GM13976 (cell line): Measurements from ENCODE around the gene MEIS2.

Experiments
- DNase-seq: peaks from one replicate; pipeline ENCODE4 v3.0.0; 2012; ENCODE audit warnings: low spot score
- in situ Hi-C: fragments of 300-500 bp; cut with MboI; formaldehyde crosslinking; loops from one replicate; pipeline ENCODE4 v1.12.0; 2022; ENCODE audit warnings: low sequenced_read_pairs, mixed read lengths, inconsistent platforms; ENCODE audit not compliant: unreplicated experiment
- TF ChIP-seq, protein P1 (sequence below): IDR thresholded peaks from 2 replicates; pipeline ENCODE4 v1.5.1; 2012; ENCODE audit warnings: borderline replicate concordance, mild to moderate bottlenecking; ENCODE audit not compliant: insufficient read depth; ENCODE audit errors: extremely low read depth, missing control alignments, control extremely low read depth

The MEIS2 gene

DNA sequence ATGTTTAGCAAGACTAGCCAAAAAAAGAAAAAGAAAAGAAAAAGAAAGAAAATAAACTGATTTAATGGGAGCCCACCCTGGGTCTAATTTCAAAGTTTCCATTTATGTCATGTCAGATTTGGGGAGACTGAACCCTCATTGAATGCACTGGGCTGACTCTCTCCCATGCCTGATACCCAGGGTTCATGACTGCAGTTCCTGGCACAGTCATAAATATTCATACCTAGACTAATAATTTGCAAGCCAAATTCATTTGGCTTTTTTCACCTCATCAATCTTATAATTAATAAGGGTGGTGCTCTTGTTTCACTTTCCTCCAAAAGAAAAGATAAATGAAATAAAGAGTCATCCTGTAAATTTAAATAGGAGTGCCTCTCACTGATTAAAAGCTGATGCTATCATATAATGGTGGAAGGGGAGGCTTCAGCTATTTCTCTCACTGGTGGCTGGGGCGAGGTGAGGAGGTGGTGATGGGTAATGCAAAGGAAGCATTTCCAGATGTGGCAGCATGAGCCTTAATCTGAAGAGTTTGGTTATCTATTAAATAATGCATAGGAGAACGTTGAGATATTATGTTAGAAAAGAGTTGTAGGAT, 224.5 kb downstream of the MEIS2 start:
- no peak for DNase-seq
- TF ChIP-seq, protein P1, sequence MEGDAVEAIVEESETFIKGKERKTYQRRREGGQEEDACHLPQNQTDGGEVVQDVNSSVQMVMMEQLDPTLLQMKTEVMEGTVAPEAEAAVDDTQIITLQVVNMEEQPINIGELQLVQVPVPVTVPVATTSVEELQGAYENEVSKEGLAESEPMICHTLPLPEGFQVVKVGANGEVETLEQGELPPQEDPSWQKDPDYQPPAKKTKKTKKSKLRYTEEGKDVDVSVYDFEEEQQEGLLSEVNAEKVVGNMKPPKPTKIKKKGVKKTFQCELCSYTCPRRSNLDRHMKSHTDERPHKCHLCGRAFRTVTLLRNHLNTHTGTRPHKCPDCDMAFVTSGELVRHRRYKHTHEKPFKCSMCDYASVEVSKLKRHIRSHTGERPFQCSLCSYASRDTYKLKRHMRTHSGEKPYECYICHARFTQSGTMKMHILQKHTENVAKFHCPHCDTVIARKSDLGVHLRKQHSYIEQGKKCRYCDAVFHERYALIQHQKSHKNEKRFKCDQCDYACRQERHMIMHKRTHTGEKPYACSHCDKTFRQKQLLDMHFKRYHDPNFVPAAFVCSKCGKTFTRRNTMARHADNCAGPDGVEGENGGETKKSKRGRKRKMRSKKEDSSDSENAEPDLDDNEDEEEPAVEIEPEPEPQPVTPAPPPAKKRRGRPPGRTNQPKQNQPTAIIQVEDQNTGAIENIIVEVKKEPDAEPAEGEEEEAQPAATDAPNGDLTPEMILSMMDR, result no peak
- in situ Hi-C loops, result loop anchor here (25.0 kb wide), 1 partner anchor 1011 kb away; no protein-coding TSS in a partner anchor

DNA sequence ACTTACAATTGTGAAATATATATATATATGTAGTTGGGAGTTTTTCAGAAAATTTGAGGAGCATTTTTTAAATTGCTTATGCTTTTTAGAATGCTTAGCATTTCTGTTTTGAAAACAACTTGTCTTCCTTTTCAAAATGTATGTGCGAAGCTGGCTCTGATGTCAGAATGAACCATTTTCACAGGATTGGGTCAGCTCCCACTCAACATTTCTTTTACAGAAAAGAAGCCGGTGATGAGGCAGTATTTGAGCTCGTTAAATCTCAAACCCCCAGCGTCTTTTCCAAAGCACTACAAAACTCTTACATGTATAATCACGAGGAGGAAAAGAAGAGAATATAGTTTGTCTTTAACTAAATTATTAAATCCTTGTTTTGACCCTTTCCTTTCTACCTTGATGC, 225.4 kb downstream of the MEIS2 start:
- DNase-seq, result no peak
- TF ChIP-seq, protein P1, result no peak
- in situ Hi-C loops, result loop anchor here (25.0 kb wide), 1 partner anchor 1012 kb away; no protein-coding TSS in a partner anchor

DNA sequence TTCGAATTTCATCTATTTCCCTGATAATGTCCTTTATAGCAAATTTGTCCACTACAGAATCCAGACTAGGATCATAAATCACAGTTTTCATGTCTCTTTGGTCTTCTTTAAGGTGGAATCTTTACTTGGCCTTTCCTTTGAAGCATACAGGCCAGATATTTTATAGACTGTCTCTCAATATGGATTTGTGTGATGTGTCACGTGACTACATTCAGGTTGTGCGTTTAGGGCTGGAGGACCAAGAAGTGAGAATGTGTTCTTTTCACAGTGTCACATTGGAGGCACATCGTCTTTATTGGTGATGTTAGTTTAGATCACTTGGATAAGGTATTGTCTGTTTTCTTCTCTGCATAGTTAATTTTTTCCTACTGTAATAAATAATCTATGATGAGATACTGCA, 232.9 kb downstream of the MEIS2 start:
- in situ Hi-C loops, result no loop called here
- TF ChIP-seq, protein P1, result no peak
- DNase-seq, result no peak

DNA sequence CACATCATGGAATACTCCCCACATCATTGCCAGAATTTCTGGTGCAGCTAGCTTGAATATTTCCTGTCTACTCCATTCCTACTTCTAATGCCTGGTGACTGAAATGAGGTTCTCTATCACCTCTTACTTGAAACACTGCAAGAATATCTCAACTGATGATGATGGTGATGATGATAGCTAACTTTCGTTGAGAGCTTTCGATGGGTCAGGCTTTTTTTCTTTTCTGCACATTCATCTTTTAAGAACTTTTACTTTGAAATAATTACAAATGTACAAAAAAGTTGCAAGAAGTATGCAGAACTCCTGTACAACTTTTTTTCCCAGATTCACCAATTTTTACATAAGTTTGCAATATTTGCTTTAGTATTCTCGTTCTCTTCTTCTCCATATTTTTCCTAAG, 233.5 kb downstream of the MEIS2 start:
- TF ChIP-seq, protein P1, result no peak
- DNase-seq, result no peak
- in situ Hi-C loops, result no loop called here

DNA sequence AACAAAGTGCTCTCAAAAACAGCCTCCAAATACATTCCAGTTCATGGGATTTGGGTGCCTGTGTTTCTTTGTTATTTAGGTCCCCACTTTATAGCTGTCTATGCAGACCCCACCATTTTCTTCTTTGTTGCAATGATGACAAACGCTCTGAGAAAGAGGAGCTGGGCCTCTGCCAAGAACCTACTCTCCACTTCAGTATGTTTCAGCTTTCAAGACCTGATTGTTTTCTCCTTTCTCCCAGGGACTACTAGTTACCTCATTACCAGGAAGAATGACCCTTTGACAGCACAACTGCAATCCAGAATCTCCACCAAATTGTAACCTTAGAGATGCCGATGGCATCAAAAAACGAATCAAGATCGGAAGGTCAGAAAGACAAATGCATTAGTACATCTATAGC, 236.8 kb downstream of the MEIS2 start:
- TF ChIP-seq, protein P1, result no peak
- in situ Hi-C loops, result no loop called here
- no peak for DNase-seq

DNA sequence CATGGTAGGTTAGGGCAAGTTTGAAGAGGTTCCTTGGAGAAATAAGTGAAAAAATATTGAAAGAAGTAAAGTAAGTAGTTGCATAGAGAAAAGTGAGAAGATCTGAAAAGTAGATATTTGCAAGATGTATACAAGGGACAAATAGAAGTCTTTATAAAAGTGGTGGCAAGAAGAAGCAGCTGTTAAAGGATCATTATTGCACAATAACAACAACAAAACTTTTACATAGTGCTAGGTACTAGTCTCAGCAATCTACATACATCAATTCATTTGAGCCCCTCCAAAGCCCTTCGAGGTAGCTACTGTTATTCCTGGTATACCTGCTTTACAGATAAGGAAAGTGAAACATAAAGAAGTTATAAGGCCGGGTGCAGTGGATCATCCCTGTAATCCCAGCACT, 239.6 kb downstream of the MEIS2 start:
- TF ChIP-seq, protein P1, result no peak
- in situ Hi-C loops, result no loop called here
- DNase-seq, result no peak
